Stimulated activated CD4-positive, alpha-beta T cell treated with anti-CD3 and anti-CD28 coated beads, Interleukin-1b, Interleukin-23, amount 100 ng/mL, for 1 hour (primary cell): Measurements from ENCODE around the gene DACH1.

ENCODE experiments used
- DNase-seq, 2 donors: peaks; one replicate each; pipeline ENCODE4 v3.0.0-alpha.2; 2020; ENCODE audit warnings: low read depth in 2 of 2

DACH1 gene

GRCh38 chr13:71774863-71775262 is 92.1 kb downstream of the DACH1 start:
- DNase-seq: no peak

DNA sequence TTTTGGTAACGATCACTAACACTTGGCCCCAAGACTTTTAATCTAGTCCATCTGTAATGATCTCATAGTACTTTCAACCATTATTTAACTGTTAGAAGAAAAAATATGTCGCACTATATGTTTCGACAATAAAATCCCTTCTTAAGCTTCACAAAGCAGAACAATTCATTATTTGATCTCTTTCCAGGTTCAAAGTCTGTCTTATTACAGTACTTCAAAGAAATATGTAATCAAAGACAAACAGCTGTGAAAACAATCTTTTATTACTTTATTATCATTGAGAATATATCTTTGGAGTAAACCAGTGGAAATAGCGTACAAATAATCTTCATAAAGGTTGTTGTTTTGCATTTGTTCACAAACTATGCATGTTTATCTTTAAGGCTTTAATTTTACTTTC is 93.5 kb downstream of the DACH1 start:
- DNase-seq: no peak

- no peak for DNase-seq
Observed at GRCh38 chr13:71772361-71772760, 94.6 kb downstream of the DACH1 start.

DNA sequence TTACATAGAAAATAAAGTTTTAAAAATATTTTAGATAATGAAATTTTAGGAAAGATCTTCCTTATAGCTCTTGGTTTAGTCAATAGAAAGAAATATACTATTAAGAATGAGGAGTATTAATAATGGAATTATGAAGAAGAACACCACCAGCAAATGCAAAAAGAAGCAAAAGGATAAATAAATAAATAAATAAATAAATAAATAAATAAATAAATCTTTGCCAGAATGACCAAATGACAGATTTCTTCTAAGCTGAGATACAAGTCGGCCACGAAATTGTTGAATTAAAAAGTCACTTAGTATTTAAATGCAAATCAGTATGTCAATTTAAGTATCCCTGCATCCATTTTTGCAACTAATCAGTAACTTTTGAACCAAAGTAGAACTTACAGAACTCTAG is 95.9 kb downstream of the DACH1 start:
- no peak for DNase-seq

- no peak for DNase-seq
Observed at GRCh38 chr13:71770710-71771109, 96.3 kb downstream of the DACH1 start.

GRCh38 chr13:71768881-71769280 is 98.1 kb downstream of the DACH1 start:
- DNase-seq: no peak

GRCh38 chr13:71759651-71760511 is 107.1 kb downstream of the DACH1 start:
- DNase-seq: no peak

- no peak for DNase-seq
Observed at GRCh38 chr13:71758828-71759227, 108.2 kb downstream of the DACH1 start.

DNA sequence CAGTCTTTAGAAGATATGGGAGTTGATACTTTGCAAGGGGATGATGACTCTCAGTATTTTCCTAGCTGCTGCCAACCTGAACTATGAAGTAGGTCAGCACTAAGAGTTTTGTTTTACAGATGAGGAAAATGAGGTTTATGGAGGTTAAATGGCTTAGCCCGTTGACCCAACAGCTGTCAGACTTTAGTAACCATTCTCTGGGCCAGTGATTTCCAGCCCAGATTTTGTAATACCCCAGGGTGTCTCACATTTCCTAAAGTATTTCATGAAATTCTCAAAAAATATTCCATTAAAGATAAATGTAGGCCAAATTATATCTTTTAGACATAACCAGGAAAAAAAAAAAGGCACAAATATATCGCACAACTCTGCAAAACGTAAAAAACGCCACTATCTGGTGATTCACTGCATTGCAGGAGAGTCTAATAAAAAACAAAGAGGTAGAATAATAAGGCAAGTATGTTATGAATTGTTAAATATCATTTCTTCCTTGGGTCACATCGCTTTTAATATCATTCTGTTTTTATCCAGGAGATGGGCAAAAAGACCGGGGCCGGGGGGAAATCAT is 112.5 kb downstream of the DACH1 start:
- DNase-seq: no peak

DNA sequence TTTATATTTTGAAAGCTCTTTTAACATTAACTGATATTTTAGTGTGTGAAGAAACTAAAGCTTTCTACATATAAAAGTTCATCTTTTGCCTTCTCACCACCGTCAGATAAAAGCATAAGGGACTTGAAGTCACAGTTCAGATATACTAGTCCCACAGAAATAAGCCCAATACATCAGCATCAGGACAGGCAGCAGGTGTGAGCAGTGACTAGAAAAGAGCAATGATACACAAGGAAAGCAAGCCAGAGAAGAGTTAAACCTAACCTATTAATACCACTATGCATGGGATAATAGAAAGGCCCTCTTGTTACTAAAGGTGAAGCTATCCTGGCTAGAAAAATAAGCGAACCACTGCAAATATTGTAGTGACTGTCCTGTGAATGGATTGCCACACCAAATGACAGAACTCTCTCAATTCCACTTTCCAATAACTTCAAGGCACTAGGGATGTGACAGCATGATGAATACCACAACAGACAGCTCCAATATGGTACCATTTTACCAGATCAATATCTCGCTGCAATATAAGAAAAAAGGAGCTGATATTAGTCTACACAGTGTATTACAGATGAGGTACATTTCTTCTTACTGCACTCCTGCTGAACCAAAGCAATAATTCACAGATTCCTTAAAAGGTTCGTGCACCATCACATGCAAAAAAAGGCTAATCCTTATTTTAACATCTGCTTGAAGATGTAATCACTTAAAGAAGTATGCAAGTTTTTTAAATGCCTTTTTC is 114.1 kb downstream of the DACH1 start:
- DNase-seq: no peak

DNA sequence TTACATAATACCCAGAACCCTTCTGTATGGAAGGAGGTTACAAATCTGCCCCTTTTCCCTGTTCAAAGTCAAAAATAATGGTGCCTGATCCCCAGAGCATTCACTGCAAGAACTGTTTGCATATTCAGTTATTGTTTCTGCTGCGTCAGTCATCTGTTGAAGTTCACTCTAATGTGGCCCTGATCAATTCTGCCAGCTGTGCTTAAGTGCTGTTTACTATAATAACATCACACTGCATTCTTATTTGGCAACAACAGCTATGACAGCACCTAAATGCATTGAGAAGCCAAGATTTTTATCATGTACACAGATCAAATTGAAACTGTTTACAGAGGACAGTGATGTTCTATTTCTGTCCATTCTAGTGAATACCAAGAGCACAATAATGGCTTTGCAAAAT is 115.9 kb downstream of the DACH1 start:
- no peak for DNase-seq

GRCh38 chr13:71730267-71730666 is 136.7 kb downstream of the DACH1 start:
- DNase-seq: no peak

GRCh38 chr13:71729441-71729840 is 137.6 kb downstream of the DACH1 start:
- no peak for DNase-seq

DNA sequence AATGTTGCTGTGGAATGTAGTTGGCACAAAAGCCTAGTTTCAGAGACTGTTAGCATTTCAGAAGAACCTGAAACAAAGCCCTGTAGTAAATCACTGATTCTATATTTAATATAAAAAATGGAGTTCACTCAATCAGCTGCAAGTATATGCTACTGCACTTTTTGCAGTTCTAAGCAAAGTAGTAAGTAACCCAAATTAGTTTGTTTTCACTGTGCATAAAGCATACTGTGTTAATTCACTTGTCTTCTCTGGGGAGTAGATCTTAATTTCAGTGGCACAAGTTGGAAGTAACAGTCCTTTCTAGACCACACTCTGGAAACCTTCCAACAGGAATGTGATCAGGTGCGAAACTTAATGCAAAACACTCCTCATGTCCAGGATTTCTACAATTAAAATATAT is 139.3 kb downstream of the DACH1 start:
- no peak for DNase-seq

DNA sequence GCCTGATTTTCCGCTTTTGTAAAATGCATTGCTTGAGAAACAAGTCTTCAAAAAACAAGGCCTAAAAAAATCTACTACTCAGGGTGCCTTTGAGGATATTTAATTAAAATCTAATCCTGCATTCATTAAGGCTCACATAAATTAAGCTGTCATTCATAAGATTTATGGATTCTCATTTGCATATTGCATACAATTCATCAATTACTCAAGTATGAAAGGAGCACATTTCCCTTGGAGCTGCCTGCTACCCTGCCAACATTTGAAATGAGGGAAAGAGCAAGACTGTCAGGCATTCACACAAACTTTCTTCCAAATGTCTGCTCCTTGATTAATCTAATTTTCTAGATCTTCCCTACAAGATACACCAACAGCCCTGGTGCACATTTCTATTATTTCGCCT is 140.0 kb downstream of the DACH1 start:
- DNase-seq: no peak

GRCh38 chr13:71722206-71722605 is 144.8 kb downstream of the DACH1 start:
- no peak for DNase-seq

DNA sequence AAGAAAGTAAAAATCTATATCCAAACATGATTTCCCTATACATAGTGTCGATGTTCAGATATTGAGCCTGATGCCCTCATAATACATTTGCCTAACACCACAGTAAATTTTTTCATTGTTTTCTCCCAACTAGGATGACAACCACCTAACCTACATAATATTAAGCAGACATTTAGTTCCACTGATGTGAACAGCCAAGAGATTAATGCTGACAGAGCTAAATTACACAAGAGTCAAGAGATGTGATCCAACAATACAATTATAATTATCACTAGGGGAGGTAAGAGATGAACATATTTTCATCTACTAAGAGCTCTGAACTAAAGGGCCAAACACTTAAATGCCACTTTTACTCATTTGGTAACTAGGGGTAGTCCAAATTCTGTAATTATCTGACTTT is 145.9 kb downstream of the DACH1 start:
- DNase-seq: no peak

- DNase-seq: no peak
Observed at GRCh38 chr13:71718931-71719330, 148.1 kb downstream of the DACH1 start.

- DNase-seq: no peak
Observed at GRCh38 chr13:71714802-71715375, 152.1 kb downstream of the DACH1 start.

DNA sequence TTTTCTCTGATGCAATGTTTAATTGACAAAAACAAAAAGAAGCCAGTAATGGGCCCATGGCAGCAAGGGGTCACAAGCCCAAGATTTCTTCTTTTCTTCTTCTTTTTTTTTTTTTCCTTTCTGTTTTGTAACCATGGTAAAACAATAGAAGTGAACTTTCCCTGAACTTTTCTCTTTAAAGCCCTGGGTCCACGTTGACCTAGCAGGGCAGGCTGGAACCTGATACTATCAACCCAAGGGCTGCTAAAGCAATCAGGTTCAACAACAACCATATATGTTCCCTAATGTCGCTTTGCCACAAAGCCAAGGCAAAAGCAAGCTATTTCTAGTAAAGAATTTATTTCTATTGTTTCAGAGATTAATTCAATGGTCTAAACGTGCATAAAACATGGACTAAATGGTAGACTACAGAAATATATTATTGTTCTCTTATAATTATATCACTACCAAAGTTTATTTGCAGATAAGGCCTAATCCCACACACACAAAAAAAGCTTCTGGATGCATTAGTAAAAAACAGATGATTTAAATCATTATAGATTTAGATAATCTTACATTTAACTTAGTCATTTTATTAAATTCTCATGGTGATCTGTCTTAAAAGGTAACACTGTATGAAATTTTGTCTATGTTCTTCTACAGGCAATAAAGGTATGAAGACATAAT is 153.9 kb downstream of the DACH1 start:
- DNase-seq: no peak

GRCh38 chr13:71704656-71705055 is 162.3 kb downstream of the DACH1 start:
- DNase-seq: no peak

DNA sequence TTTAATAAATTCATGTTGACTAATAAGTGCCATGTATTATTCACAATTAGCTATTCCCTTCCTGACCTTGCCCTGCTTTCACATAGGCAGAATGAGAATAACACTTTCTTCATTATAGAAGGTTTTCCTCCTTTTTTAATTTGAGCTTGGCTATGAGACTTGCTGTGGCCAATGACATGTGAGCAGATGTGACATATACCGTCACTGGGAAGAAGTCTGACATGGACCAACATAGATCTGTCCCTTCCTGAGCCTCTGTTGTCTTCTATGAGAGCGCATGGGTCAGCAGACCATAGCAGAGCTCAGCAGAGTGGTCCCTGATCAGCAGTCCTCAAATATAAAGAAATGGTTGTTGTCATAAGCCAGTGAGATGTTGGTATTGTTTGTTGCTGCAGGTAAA is 163.9 kb downstream of the DACH1 start:
- DNase-seq: no peak
